ENCODE measurements around the gene KCNIP1. TPM values are rescaled to one million over a fixed set of nuclear protein-coding genes. Genes with fewer than 3 reads are reported as not detected.

The KCNIP1 gene
- not detected for total RNA-seq

DNA sequence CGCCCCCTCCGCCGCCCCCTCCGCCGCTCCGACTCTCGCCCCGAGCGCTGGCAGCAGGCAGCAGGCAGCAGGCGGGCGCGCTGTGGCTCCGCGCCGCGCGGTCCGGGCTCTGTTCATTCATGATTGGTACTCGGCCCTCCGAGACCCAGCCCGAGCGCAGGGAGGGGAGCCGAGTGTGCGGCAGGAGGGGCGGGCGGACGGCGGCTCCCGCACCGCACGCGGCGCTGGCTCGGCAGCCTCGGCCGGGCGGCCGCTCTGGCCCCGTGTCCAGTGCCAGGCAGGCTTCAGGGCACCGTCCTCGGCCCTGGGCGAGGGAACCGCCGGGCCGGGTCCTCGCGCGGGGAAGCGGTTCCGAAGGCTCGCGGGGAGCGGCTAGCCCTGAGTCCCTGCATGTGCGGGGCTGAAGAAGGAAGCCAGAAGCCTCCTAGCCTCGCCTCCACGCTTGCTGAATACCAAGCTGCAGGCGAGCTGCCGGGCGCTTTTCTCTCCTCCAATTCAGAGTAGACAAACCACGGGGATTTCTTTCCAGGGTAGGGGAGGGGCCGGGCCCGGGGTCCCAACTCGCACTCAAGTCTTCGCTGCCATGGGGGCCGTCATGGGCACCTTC, at the start of gene KCNIP1:
Gene KCNIP1 (plus strand): TSS at position 31 of the 607 bp plus-strand sequence.
- ChIA-PET CTCF (no interaction called here), POLR2A (no interaction called here)

DNA sequence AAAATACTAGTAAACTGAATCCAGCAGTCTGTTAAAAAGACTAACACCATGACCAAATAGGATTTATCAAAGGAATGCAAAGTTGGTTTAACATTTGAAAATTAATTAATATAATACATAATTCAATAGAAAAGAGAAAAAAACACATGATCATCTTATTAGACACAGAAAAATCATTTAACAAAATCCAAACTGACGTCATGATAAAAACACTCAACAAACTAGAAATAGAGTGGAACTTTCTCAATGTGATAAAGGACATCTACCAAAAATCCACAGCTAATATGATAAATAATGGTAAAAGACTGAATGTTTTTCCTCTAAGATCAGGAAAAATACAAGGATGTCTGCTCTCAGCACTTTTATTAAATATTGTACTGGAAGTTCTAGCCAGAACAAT, 40.4 kb upstream of the KCNIP1 start:
- CTCF ChIA-PET: interaction anchor here (1.4 kb wide), 1 partner anchor 162 kb away, joined by 3 read pairs; no protein-coding TSS in a partner anchor
- POLR2A ChIA-PET: no interaction called here

DNA sequence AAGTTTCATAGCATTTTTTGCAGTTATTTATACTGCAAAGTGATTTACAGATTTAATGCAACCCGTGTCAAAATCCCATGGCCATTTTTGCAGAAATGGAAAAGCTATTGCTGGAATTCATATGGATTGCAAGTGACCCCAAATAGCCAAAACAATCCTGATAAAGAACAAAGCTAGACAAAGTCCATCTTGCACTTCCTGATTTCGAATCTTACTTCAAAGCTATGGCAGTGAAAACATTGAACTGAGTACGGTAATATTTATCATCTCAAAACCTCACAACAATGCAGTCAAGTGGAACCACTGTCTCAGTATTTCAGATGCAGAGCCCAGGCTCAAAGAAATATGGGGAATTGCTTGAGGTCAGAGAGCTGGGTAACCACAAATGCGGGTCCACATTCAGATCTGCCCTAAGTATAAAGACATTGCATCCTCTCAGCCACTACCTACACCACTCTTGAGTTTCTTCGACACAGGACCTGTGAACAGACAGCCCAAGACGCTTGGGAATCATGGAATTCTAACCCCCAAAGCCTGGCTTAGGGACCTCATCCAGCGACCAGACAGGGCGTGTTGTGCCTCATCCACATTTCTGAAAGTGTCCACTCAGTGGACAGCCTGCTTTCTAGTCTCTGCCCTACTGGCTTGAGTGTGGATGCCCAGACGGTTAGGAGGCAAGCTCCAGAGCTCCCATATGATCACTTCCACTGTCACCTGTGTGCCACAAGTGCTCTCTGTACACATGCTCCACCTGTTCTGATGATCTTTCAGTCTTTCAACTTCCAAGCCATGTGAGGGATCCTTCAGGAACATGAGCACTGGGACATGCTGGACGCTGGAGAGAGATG, 39.3 kb upstream of the KCNIP1 start:
- ChIA-PET POLR2A (no interaction called here), CTCF (interaction anchor here (1.4 kb wide), 1 partner anchor 161 kb away, joined by 3 read pairs; no protein-coding TSS in a partner anchor)

DNA sequence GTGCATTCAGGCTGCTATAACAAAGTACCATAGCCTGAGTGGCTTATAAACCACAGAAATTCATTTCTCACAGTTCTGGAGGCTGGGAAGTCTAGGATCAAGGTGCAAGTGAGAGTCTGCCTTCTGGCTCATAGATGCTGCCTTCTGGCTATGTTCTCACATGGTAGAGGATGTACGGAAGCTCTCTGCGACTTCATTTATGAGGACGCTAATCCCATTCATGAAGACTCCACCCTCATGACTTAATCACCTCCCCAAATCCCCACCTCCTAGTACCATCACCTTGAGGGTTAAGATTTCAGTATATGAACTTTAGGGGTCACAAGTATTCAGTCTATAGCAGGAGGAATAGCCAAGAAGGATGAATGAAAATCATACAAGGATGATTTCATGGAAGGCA, 37.3 kb upstream of the KCNIP1 start:
- ChIA-PET CTCF (interaction anchor here (1.3 kb wide), 1 partner anchor 158 kb away, joined by 3 read pairs; no protein-coding TSS in a partner anchor), POLR2A (no interaction called here)

DNA sequence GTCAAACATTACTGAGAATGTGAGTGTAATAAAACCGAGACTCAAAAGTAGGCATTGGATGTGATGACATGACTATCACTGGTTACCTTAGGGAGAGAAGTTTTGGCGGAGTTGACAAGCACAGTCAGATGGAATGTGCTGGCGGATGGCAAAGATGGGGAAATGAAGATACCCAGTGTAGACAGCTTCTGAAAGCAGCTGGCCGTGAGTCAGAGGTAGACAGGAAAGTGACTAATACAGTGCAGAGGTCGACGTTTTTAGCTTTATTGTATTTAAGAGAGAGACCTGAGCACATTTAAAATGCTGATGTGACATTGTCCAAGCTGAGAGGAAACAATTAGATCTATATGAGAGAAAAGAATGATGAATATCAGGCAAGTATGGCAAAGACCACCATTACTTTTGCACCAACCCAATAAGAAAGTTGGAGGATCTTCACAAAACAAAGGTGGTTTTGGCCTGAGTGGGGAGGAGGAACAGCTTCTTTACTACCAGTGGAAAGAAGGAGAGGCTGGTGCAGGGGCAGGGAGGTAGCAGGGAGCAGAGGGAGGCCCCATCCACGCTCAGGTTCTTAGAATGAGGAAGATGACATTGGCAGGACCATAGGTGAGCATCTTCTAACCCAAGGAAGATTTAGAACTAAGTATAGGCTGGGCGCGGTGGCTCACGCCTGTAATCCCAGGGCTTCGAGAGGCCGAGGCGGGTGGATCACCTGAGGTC, 36.7 kb upstream of the KCNIP1 start:
- ChIA-PET POLR2A (no interaction called here), CTCF (interaction anchor here (1.3 kb wide), 1 partner anchor 157 kb away, joined by 3 read pairs; no protein-coding TSS in a partner anchor)

DNA sequence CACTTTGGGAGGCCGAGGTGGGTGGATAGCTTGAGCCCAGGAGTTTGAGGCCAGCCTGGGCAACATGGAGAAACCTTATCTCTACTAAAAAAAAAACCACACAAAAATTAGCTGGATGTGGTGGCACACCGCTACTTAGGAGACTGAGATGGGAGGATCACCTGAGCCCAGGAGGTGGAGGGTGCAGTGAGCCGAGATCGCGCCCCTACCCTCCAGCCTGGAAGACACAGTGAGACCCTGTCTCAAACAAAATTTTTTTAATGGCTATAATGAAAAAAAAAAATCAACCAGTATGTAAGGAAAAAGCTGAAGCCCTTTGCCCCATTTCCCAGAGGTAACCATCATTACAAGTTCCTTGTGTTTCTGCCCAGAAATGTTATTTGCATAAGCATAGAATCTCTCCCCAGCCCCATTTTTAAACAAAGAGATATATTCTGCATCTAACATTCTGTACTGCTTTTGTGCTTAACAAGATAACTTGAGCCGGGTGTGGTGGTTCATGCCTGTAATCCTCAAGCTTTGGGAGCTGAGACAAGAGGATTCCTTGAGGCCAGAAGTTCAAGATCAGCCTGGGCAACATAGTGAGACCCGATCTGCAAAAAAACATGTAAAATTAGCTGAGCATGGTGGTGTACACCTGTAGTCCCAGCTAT, 35.1 kb upstream of the KCNIP1 start:
- CTCF ChIA-PET: no interaction called here
- POLR2A ChIA-PET: no interaction called here

DNA sequence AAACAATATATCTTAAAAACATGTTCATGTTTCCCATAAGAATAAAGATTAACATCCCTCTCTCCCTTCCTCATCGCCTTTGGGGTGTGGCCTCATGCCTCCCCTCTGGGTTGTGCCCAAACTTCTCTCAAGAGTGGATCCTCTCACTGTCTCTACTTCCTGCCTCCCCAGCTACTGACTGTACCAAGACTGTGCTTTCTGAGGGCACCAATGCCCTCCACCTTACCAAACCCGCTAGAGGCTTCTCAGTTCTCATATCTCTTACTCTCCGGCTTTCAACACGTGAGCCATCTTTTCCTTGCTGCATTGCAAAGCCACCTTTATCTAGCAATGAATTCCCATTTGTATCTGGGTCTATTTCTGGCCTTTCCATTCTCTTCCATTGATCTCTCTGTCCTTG, 34.4 kb upstream of the KCNIP1 start:
- ChIA-PET CTCF (no interaction called here), POLR2A (no interaction called here)

DNA sequence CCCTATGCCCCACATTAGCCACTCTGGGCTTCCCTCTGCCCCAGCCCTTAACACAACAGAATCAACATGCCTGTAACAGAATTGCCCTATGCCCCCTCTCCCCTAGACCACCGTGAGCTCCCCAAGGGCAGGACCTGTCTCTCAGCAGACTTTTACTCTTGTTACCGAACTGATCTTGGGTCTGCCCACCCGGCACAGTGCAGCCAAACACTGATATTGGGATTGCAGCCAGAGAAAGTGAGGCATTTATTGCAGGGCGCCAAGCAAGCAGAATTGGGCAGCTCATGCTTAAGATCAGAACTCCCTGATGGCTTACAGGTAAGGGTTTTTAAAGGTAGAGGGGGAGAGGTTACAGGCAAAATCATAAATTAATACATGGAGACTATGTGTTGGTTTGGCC, 33.5 kb upstream of the KCNIP1 start:
- POLR2A ChIA-PET: no interaction called here
- CTCF ChIA-PET: no interaction called here

DNA sequence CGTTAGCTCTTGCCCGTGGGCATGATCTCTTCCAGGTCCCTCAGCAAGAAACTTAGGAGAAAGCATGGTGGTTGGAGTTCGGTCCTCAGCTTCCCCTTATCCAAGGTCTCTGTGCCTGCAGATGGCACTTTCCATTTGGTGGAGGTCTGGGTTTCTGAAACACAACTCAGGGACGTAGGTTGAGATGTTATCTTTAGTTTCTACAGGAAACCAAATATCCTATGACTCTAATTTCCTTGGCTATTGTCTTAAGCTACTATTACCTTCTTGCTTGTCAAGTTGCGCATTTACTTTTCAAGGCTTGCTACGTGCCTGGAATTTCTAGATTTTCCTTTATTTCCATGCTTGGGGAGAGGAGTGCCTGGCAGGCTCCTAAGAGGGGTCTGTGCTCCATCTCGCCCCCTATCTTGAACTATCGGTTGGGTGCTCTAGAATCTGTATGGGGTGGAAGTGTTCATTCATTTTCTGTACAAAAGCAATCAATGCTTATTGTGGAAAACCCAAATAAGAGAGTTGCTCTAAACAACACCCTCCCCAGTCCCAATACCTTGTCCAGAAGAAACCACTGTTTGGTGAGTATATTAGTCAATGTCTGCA, 32.9 kb upstream of the KCNIP1 start:
- POLR2A ChIA-PET: interaction anchor here (0.6 kb wide), 1 partner anchor 945 kb away, joined by 6 read pairs; no protein-coding TSS in a partner anchor
- CTCF ChIA-PET: no interaction called here

DNA sequence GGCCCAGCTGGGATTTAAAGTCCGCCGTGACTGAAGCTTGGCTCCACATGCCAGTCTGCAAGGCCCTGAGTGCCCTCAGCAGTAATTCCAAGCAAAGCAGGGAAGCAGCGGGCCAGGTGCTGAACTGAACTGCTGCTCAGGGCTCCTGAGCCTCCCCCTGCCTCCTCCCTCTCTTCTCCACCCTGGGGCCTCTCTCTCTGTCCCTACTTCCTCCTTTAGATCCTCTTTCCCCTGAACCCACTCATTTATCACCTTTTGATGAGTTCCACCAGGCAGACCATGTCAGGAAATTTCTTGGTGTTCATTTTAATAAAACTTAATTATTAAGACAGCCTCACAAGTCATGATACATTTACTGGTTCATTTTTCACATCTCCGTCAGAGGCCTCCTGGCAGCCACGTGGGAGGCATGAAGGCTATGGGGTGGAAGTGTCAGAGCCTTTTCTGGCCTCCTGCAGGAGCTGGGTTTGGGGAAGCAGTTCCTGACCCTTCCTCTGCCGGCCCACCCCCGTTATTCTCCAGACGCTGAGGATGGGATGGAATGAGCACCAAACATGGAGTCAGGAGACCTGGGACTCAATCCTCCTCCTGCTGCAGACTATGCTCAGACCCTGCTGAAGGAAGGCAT, 32.2 kb upstream of the KCNIP1 start:
- POLR2A ChIA-PET: interaction anchor here (0.6 kb wide), 1 partner anchor 944 kb away, joined by 6 read pairs; no protein-coding TSS in a partner anchor
- CTCF ChIA-PET: interaction anchor here (0.6 kb wide), 1 partner anchor 198 kb away, joined by 3 read pairs; no protein-coding TSS in a partner anchor

DNA sequence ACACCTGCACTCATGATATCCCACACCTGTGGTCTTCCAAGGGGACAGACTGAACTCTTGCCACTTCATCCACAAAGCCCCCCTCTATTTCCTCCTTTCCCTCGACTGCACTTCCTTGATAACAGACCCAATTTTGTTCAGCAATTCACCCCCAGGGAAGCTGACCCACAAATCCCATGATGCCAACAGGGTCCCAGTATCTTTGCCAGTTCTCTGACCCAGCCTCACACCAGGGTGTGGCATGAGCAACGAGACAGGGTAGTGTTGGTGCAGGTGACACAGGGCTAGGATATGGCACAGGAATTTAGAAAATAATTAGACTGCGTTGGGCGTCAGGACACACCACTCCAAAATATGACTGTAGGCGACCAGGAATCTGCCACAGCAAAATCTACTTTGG, 30.2 kb upstream of the KCNIP1 start:
- ChIA-PET POLR2A (no interaction called here), CTCF (no interaction called here)

DNA sequence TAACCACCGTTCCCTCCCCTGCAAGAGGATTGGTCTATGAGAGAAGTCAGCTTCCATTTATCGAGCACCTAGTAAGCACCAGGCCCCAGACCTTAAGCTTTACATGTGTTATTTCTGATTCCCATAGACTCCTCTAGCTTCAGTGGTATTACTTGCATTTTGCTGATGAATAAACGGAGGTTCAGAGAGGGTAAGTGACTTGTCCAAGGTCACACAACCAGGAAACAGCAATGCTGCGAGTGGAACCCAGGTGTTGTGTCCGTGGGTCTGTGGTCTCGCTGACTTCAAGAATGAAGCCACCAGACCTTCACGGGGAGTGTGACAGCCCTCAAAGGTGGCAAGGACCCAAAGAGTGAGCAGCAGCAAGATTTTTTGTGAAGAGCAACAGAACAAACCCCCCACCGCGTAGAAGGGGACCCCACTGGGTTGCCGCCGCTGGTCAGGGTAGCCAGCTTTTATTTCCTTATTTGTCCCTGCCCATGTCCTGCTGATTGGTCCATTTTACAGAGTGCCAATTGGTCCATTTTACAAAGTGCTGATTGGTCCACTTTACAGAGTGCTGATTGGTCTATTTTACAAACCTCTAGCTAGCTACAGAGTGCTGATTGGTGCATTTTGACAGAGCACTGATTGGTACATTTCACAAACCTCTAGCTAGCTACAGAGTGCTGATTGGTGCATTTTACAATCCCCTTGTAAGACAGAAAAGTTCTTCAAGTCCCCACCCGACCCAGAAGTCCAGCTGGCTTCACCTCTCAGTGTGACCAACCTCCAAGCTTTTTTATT, 29.1 kb upstream of the KCNIP1 start:
- CTCF ChIA-PET: no interaction called here

DNA sequence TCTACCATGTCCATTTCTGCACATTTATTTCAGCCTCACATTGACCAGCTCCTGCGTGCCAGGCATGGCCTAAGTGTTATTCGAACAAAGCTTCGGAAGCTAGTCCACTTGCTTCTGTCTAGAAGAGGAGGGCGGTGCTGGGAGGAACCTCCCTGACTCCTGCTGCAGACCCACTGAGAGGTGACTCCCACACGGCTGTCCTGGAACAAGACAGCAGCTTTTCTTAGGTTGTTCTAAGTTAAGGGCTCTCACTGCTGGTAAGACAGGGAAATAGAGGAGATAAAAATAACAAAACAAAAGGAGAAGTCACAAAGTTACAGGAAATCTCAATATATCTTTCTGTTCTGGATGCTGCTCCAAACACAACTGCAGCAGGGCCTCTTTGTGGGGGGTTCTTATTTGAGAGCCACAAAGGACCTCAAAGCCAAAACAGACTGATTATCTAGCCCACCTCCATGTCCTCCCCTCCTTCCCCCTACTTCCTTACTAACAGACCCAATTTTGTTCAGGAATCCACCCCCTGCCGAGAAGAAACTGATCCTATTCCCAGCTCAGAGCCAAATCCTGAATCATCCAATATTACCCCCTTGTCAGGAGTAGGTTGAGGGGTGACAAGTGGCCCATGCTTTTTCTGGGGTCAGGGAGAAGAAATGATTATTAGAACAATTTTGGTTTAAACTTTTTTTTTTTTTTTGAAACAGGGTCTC, 28.4 kb upstream of the KCNIP1 start:
- POLR2A ChIA-PET: no interaction called here
- CTCF ChIA-PET: no interaction called here

More for the DNA sequence above, 29.1 kb upstream of the KCNIP1 start:
- POLR2A ChIA-PET: no interaction called here

DNA sequence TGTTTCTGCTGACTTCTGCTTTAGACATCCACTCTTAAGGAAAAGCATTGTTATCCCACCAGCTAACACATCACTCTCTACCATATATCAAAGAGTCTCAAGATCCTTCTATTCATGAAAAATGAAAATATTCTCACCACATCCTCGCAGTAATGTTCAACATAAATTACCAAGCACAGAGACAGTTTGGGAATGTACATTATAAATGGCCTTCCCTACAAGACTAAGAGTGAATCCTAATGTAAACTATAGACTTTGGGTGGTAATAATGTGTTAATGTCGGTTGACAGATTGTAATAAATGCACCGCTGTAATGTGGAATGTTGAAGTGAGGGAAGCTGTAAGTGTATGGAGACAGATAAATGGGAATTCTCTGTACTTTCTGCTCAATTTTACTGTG, 27.1 kb upstream of the KCNIP1 start:
- POLR2A ChIA-PET: no interaction called here
- CTCF ChIA-PET: no interaction called here

DNA sequence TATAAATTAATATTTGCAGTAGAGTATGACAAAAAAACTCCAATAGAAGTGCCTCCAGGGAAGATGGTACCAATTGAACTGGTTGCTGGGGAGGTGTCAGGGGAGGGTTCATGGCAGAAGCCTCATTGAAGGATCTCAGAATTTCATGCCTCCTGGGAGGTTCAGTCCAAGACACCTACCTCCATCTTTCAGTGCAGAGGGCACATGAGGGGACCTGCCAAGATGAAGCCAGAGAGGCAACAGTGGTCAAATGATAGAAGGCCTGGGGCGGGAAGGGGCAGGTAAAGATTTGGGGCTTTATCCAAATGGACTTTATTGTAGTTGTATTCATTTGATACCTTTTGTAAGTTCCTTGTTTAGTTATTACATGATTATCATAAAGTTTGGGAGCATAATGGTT, 25.9 kb upstream of the KCNIP1 start:
- POLR2A ChIA-PET: no interaction called here
- CTCF ChIA-PET: no interaction called here

DNA sequence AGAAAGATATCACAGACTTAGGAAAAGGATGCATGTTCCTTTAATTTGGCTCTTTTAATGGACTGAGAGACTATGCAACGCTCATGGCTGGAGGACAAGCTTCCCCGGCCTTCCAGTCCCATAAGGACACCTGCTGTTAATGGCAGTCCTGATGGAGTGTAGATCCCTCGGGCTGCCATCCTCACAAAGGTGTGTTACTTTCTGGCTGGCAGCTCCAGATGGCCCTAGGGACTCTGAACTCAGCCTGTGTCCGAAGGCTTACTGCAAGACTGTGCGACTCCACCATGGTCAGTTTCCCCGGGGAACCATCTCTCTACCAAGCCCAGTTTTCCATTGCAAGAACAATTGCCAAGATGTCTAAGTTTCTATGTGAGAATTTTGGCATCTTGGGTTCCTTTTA, 25.5 kb upstream of the KCNIP1 start:
- POLR2A ChIA-PET: no interaction called here
- CTCF ChIA-PET: no interaction called here

DNA sequence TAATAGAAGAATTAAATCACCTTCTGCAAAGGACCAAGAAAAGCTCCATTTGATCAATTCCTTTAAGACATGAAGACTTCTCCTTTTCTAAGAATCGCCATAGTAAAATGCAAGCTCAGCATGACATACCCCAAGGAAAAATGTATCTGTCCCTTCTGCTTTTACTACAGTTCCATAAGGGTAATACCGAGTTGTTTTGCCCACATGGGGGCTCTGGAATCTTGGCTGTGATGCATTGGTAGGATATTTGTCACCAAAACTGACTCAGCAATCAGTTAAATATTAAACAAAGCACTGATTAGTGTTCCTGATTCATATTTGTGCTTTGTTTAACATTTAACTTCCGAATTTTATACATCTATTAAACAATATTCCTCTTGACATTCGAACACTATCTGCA, 24.3 kb upstream of the KCNIP1 start:
- ChIA-PET POLR2A (no interaction called here), CTCF (no interaction called here)

DNA sequence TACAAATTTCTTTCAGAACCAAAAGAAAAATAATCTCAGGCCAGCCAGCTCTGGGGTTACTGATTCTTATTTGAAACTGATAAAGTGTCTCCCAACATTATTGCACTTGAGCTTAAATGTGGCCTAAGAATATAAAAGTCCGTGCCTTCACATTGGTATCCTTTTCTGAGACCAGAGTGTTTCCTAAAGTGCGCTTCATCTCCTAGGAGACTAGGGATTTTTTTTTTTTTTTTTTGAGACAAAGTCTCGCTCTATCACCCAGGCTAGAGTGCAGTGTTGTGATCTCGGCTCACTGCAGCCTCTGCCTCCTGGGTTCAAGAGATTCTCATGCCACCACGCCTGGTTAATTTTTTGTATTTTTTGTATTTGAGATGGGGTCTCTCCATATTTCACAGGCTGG, 23.6 kb upstream of the KCNIP1 start:
- ChIA-PET CTCF (no interaction called here), POLR2A (no interaction called here)
